HK-2 (cell line): ENCODE measurements around the gene NES.

ENCODE experiments used
- DNase-seq: peaks from one replicate; pipeline ENCODE4 v3.0.0-alpha.2; 2018; ENCODE audit not compliant: unreplicated experiment

The NES gene

GRCh38 chr1:156618853-156619581 is 58.2 kb downstream of the NES start, which contains the start of gene HAPLN2:
TSS of gene HAPLN2 (plus strand) at chr1:156619415. CDS start at chr1:156623491, 4,076 bp downstream.
- no peak for DNase-seq
